GM20000 (cell line): Measurements from ENCODE around the gene LRRC61.
"Not testable (repeated sequence)": the region's sequence is repeated elsewhere in the genome, so short reads cannot be mapped to it uniquely, and the experiment has no call there.

Source experiments
- DNase-seq: peaks from one replicate; pipeline ENCODE4 v3.0.0; 2012; ENCODE audit warnings: low spot score
- TF ChIP-seq, protein P1 (sequence below): IDR thresholded peaks from 2 replicates; pipeline ENCODE4 v1.5.1; 2012; ENCODE audit warnings: mild to moderate bottlenecking, control low read depth; ENCODE audit errors: extremely low read depth, missing control alignments

The LRRC61 gene, protein sequence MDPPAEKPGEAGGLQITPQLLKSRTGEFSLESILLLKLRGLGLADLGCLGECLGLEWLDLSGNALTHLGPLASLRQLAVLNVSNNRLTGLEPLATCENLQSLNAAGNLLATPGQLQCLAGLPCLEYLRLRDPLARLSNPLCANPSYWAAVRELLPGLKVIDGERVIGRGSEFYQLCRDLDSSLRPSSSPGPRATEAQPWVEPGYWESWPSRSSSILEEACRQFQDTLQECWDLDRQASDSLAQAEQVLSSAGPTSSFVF

DNA sequence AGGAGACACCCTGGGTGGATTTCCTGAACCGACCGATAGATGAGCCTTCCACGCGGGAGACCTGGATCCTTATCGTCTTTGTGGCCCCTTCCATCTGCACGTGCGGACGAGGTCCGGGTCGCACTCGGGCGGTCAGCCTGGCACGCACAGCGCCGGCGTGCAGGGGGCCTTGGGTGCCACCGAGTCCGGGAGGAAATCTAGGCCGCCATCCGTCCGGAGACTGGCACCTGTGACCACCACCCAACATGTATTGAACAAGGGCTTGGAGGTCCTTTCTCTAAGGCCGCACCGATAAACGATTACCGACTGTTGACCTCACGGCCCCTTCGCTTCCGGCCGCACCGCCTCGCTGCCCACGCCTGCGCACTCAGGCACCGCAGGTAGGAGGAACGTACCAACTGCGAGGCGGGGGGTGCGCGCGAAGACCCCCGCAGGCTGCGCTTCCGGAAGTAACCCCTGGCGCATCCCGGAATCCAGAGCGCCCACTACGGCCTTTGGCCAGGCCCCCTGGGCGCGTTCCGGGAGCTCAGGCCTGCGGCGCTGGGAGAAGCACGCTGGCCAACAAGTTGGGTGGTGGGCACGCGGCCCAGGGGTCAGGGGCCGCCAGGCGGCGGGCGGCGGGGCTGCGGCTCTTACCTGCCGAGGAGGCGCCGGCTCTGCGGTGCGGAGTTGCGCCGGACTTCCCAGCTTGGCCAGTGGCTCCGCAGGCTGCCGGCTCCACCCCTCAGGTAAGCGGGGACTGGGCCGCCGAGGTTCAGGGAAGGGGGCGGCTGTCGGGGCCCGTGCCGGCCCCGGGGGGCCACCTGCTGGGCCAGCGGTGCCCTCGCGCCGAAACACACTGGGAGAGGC, at the start of gene LRRC61, which contains the start of gene ACTR3C:
Gene LRRC61 (plus strand): TSS at position 523 of the 849 bp plus-strand sequence. CDS start 13,507 bp downstream, outside the sequence.
Gene ACTR3C (minus strand): TSS at position 713 of the 849 bp plus-strand sequence. CDS start 28,249 bp downstream, outside the sequence.
- TF ChIP-seq, protein P1, sequence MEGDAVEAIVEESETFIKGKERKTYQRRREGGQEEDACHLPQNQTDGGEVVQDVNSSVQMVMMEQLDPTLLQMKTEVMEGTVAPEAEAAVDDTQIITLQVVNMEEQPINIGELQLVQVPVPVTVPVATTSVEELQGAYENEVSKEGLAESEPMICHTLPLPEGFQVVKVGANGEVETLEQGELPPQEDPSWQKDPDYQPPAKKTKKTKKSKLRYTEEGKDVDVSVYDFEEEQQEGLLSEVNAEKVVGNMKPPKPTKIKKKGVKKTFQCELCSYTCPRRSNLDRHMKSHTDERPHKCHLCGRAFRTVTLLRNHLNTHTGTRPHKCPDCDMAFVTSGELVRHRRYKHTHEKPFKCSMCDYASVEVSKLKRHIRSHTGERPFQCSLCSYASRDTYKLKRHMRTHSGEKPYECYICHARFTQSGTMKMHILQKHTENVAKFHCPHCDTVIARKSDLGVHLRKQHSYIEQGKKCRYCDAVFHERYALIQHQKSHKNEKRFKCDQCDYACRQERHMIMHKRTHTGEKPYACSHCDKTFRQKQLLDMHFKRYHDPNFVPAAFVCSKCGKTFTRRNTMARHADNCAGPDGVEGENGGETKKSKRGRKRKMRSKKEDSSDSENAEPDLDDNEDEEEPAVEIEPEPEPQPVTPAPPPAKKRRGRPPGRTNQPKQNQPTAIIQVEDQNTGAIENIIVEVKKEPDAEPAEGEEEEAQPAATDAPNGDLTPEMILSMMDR, result peak; percentile 12
- DNase-seq, result peak; percentile 87

- TF ChIP-seq, protein P1, result peak; percentile 53
- peak; percentile 46 for DNase-seq
Measured at GRCh38 chr7:150276132-150276695, 46.9 kb upstream of the LRRC61 start.

- not testable (repeated sequence) for DNase-seq
Measured at GRCh38 chr7:150278383-150278782, 44.8 kb upstream of the LRRC61 start.

DNA sequence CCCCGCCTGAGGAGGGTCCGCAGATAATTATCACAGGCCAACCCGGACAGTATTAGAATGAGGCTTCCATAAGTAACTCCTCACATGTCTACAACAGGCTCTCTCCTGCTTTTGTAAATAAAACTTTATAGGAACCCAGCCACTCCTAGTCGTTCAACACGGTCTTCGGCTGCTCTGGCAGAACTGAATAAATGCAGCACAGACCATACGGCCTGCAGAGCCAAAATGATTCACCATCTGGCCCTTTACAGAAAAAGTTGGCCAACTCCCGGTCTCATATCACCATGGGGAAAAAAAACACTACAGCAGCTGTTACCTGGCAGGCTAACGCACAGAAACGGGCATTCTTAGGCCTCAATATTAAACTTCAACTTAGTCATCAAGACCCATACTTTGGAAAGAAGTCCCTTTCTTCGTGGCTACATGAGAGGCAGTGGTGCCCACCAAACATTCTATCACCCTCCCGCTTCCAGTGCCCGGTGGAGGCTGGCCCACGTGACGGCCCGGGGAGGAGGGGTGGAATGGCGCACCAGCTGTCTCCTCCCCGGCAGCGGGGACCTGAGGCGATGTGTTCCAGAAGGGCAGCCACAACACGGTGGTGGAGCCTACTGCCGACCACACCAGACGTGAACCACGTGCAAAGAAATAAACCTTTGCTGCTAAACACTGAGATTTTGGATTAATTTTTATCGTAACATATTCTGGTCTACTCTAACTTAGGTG, 41.3 kb upstream of the LRRC61 start:
- not testable (repeated sequence) for DNase-seq

GRCh38 chr7:150283111-150283510, 40.0 kb upstream of the LRRC61 start:
- not testable (repeated sequence) for DNase-seq

- not testable (repeated sequence) for DNase-seq
Measured at GRCh38 chr7:150283608-150284007, 39.5 kb upstream of the LRRC61 start.

DNA sequence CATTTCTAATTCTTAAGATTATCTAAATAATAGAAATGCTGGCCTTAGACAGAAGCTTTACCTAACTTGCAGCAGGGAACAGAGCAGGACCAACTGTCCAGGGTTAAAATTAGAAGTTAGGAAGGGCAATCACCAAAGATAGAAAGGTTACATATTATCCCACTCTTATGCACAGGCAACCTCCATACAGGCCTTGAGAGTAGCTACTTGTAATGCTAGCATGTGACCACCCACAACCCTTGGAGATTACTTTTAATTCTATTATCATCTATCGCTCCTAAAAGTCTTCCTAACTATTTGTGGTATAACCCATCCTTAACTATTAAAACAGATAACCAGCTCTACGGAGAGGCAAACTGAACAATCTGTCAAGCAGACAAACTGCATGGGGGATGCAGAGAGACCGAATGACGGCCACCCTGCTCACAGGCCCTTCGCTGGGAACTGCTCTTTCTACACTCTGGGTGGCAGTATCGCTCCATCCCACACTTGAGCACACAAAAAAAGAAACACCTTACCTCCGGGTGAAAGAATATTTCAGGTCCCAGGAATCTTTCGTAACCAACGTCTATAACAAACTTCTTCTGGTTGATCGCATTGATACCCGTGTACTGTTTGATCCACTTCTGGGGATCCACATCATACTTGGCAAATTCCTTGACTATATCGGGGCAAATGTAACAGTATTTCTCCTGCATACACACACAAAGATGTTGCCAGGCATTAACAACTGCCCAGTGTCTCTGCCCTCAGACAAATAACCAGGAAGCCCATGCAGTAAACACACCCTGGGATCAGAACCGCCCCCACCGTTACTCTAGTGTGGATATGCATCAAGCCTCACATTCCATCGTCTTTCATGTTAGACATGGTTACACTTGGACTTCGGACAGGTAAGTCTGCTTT, 37.1 kb upstream of the LRRC61 start:
- DNase-seq, result not testable (repeated sequence)
- TF ChIP-seq, protein P1, result peak; percentile 37

DNA sequence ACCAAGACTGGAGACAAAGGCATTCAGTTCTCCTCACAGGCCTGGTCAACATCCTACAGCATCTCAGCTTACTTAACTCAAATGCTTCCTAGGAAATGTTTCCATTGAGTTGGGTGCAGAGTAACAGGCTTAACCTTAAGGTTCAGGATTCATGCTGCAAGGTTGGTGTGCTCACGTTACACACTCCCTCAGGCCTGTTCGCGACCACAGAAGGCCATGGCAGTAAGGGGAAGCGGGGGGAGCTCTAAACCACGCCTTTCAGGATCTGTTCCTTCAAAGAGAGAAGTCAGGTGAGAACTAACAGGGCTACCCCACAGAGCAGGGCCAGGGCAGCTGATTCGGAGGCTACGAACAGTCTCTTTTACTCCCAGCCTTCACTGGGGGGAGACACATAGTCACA, 35.3 kb upstream of the LRRC61 start:
- DNase-seq, result not testable (repeated sequence)

- not testable (repeated sequence) for DNase-seq
Measured at GRCh38 chr7:150288816-150289215, 34.3 kb upstream of the LRRC61 start.

DNA sequence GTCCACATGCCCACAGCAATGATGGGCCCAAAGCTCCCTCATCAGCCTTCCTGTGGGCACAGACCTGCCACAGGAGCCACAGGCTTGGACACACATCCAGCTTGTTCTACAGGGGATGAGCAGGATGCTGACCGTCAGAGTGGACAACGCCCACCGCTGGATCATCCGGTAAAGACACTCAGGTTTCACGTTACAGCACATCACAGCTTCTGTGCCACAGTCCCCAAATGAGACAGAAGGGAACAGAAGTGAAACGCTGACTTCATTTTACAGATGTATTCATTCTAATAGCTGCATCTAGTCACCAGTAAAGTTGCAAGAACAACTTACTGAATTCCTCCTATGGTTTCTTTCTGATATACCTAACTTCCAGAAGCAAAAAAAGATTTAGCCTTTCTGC, 32.8 kb upstream of the LRRC61 start:
- not testable (repeated sequence) for DNase-seq

- not testable (repeated sequence) for DNase-seq
Measured at GRCh38 chr7:150295027-150295426, 28.1 kb upstream of the LRRC61 start.

GRCh38 chr7:150295614-150296013, 27.5 kb upstream of the LRRC61 start:
- not testable (repeated sequence) for DNase-seq

DNA sequence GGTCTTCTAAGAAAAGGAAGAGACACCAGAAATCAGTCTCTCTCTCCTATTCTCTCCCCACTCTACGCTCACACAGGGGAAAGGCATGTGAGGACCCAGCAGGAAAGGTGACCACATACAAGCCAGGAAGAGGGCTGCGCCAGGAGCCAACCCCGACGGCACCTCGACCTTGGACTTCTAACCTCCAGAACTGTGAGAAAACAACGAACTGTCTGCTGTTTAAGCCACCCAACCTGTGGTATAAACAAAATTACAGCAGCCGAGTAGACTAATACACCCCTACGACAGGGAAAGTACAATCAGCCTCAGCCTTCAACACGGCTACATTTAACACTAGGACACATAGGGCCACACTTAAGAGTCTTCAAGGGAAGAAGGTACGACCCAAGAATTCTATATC, 26.4 kb upstream of the LRRC61 start:
- DNase-seq, result not testable (repeated sequence)

- DNase-seq, result not testable (repeated sequence)
Measured at GRCh38 chr7:150297978-150298377, 25.2 kb upstream of the LRRC61 start.

DNA sequence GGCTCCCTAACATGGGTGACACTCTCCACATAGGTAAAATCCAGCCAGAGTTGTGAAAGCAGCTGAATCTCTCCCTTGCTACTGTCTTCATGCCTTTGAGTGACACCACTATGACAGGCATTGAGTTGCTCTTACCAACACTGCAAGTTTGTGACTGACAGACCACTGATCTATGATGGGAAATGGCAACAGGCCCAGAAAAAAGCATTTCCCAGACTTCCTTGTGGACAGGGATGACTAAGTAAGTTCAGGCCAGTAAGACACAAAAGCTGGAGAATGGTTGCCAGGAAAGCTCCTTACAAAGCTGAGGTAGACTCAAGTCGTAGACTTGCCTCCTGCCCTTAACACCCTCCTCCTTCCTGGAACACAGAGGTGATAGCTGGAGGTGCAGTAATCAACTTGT, 20.2 kb upstream of the LRRC61 start:
- not testable (repeated sequence) for DNase-seq
